ENCODE data around the gene DPF3.

- TF ChIP-seq, protein P1, sequence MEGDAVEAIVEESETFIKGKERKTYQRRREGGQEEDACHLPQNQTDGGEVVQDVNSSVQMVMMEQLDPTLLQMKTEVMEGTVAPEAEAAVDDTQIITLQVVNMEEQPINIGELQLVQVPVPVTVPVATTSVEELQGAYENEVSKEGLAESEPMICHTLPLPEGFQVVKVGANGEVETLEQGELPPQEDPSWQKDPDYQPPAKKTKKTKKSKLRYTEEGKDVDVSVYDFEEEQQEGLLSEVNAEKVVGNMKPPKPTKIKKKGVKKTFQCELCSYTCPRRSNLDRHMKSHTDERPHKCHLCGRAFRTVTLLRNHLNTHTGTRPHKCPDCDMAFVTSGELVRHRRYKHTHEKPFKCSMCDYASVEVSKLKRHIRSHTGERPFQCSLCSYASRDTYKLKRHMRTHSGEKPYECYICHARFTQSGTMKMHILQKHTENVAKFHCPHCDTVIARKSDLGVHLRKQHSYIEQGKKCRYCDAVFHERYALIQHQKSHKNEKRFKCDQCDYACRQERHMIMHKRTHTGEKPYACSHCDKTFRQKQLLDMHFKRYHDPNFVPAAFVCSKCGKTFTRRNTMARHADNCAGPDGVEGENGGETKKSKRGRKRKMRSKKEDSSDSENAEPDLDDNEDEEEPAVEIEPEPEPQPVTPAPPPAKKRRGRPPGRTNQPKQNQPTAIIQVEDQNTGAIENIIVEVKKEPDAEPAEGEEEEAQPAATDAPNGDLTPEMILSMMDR (IDR thresholded peaks at IDR 0.05; ENCODE audit: insufficient read depth, low read length, poor library complexity, severe bottlenecking) = no peak
- TF ChIP-seq EZH2phosphoT487 (conservative IDR thresholded peaks at IDR 0.05; ENCODE audit: low read length) = no peak
These were observed 278.9 kb downstream of the DPF3 start for GRCh38 chr14:72614891-72615415.
